IMR-90 (cell line): Measurements from ENCODE around the gene PANK3. TPM values are rescaled to one million over a fixed set of nuclear protein-coding genes. Genes with fewer than 3 reads are reported as not detected.

ENCODE experiments used
- ATAC-seq: fragments of 200-7000 bp; cut with Tn5 transposase; 2 replicates; pipeline ENCODE4 v1.9.1; 2020; ENCODE audit warnings: low read depth, mild to moderate bottlenecking, moderate library complexity
- BruUV-seq: library from RNA; stranded (reverse); fragments of 400-500 nt; replicated peaks from 2 replicates; lab custom pipeline; 2021; lab: Mats Ljungman, UMichigan
- CTCF ChIA-PET: fragments of 300-600 bp; formaldehyde crosslinking; extraction: SDS; loops from one replicate; lab custom pipeline; 2021; ENCODE audit warnings: antibody characterized with exemption; lab: Yijun Ruan, JAX
- POLR2A ChIA-PET: fragments of 300-600 bp; sonication (Branson Sonifier 250); formaldehyde crosslinking; loops from one replicate; lab custom pipeline; 2022; ENCODE audit warnings: antibody characterized with exemption; ENCODE audit not compliant: unreplicated experiment; lab: Charles Lee
- DNase-seq: peaks from one replicate; pipeline ENCODE4 v3.0.0; 2013
- H2AFZ ChIP-seq: replicated peaks from 2 replicates; pipeline ENCODE3; 2013; ENCODE audit warnings: low read length, mild to moderate bottlenecking; ENCODE audit not compliant: poor library complexity
- H2AK5ac ChIP-seq: 2 replicates; pipeline ENCODE4 v1.6.1; 2013; ENCODE audit warnings: low read depth, low read length, inconsistent platforms
- H2AK9ac ChIP-seq: replicated peaks from 2 replicates; pipeline ENCODE3; 2013; ENCODE audit warnings: mild to moderate bottlenecking, low read depth, low read length, moderate library complexity; ENCODE audit not compliant: poor library complexity
- H2BK120ac ChIP-seq: 2 replicates; pipeline ENCODE4 v1.6.1; 2013; ENCODE audit warnings: low read depth, low read length, inconsistent platforms
- H2BK15ac ChIP-seq: 3 replicates; pipeline ENCODE4 v1.6.1; 2013; ENCODE audit warnings: low read depth, low read length, inconsistent platforms
- H2BK20ac ChIP-seq: 2 replicates; pipeline ENCODE4 v1.6.1; 2013; ENCODE audit warnings: low read depth, mild to moderate bottlenecking, inconsistent platforms, low read length, moderate library complexity
- H2BK5ac ChIP-seq: 2 replicates; pipeline ENCODE4 v1.6.1; 2013; ENCODE audit warnings: mild to moderate bottlenecking, low read depth, low read length, inconsistent platforms; ENCODE audit not compliant: poor library complexity, severe bottlenecking
- H3K14ac ChIP-seq: replicated peaks from 2 replicates; pipeline ENCODE4 v1.6.1; 2013; ENCODE audit warnings: low read depth, low read length, inconsistent platforms
- H3K18ac ChIP-seq: 2 replicates; pipeline ENCODE4 v1.6.1; 2013; ENCODE audit warnings: low read depth, low read length, control low read depth
- H3K23ac ChIP-seq: 2 replicates; pipeline ENCODE4 v1.6.1; 2013; ENCODE audit warnings: low read depth, low read length, inconsistent platforms
- H3K27ac ChIP-seq: 2 replicates; pipeline ENCODE4 v1.5.1; 2013; ENCODE audit warnings: mild to moderate bottlenecking, control low read depth, low read length; ENCODE audit not compliant: insufficient read depth
- H3K27me3 ChIP-seq: 2 replicates; pipeline ENCODE4 v1.6.1; 2013; ENCODE audit warnings: low read length; ENCODE audit not compliant: control insufficient read depth, insufficient read depth
- H3K36me3 ChIP-seq: 2 replicates; pipeline ENCODE4 v1.6.1; 2013; ENCODE audit warnings: low read length, mixed read lengths; ENCODE audit not compliant: control insufficient read depth, insufficient read depth
- H3K4ac ChIP-seq: 2 replicates; pipeline ENCODE4 v1.6.1; 2013; ENCODE audit warnings: low read depth, low read length, inconsistent platforms
- H3K4me1 ChIP-seq: 2 replicates; pipeline ENCODE4 v1.6.1; 2013; ENCODE audit warnings: low read length, mixed read lengths; ENCODE audit not compliant: control insufficient read depth, insufficient read depth
- H3K4me2 ChIP-seq: 2 replicates; pipeline ENCODE4 v1.6.1; 2013; ENCODE audit warnings: low read depth, mild to moderate bottlenecking, control low read depth, low read length, moderate library complexity
- H3K4me3 ChIP-seq: 2 replicates; pipeline ENCODE4 v1.5.1; 2013; ENCODE audit warnings: low read depth, mild to moderate bottlenecking, control low read depth, low read length, moderate library complexity; ENCODE audit not compliant: insufficient read depth
- H3K56ac ChIP-seq: 2 replicates; pipeline ENCODE4 v1.6.1; 2013; ENCODE audit warnings: low read length, inconsistent platforms; ENCODE audit not compliant: insufficient read depth; ENCODE audit errors: extremely low read depth
- H3K79me1 ChIP-seq, 2 experiments: 2 replicates each; pipeline ENCODE4 v1.6.1; 2013; ENCODE audit warnings: low read length in 2 of 2, inconsistent platforms in 1 of 2, low read depth in 1 of 2
- H3K9ac ChIP-seq: 2 replicates; pipeline ENCODE4 v1.6.1; 2013; ENCODE audit warnings: low read depth, low read length, control low read depth
- H3K9me1 ChIP-seq: 2 replicates; pipeline ENCODE4 v1.6.1; 2013; ENCODE audit warnings: low read length, inconsistent platforms; ENCODE audit not compliant: insufficient read depth
- H3K9me3 ChIP-seq: 2 replicates; pipeline ENCODE4 v1.6.1; 2013; ENCODE audit warnings: low read length; ENCODE audit not compliant: control insufficient read depth, insufficient read depth
- H4K20me1 ChIP-seq: 2 replicates; pipeline ENCODE4 v1.6.1; 2013; ENCODE audit warnings: low read length, inconsistent platforms; ENCODE audit not compliant: insufficient read depth
- H4K5ac ChIP-seq: 2 replicates; pipeline ENCODE4 v1.6.1; 2013; ENCODE audit warnings: mild to moderate bottlenecking, low read depth, low read length, control low read depth
- H4K8ac ChIP-seq, 2 experiments: 2 replicates each; pipeline ENCODE4 v1.6.1; 2013; ENCODE audit warnings: low read depth in 2 of 2, low read length in 2 of 2, control low read depth in 1 of 2, inconsistent platforms in 1 of 2
- H4K91ac ChIP-seq: 2 replicates; pipeline ENCODE4 v1.6.1; 2013; ENCODE audit warnings: low read depth, low read length, inconsistent platforms; ENCODE audit not compliant: insufficient read depth
- CEBPB ChIP-seq: IDR thresholded peaks from 2 replicates; pipeline ENCODE4 v1.6.1; 2012; ENCODE audit warnings: low read depth, low read length, improper control_type of control experiment
- CHD1 ChIP-seq: IDR thresholded peaks from 2 replicates; pipeline ENCODE4 v1.6.1; 2012; ENCODE audit warnings: low read depth, low read length, improper control_type of control experiment
- FOS ChIP-seq: fragments of 150-350 bp; IDR thresholded peaks from 2 replicates; pipeline ENCODE4 v1.6.1; 2016; ENCODE audit warnings: low read depth, low read length
- MAFK ChIP-seq: IDR thresholded peaks from 2 replicates; pipeline ENCODE4 v1.6.1; 2012; ENCODE audit warnings: low read depth, low read length, improper control_type of control experiment
- MXI1 ChIP-seq: IDR thresholded peaks from 2 replicates; pipeline ENCODE4 v1.6.1; 2012; ENCODE audit warnings: low read depth, mild to moderate bottlenecking, low read length, moderate library complexity, borderline replicate concordance
- RCOR1 ChIP-seq: IDR thresholded peaks from 2 replicates; pipeline ENCODE4 v1.6.1; 2012; ENCODE audit warnings: mild to moderate bottlenecking, low read length, improper control_type of control experiment; ENCODE audit not compliant: insufficient replicate concordance
- WGBS, 2 experiments: methylation state at CpG; one replicate each; pipeline versions ENCODE4 v1.1.5 to v1.1.7; 2013; ENCODE audit warnings: missing lambda C conversion rate in 2 of 2; ENCODE audit not compliant: insufficient read length in 1 of 2; ENCODE audit errors: extremely low coverage in 2 of 2; 5-methylcytosine and 5-hydroxymethylcytosine counted together
- dilution Hi-C: fragments of 300-500 bp; cut with HindIII; formaldehyde crosslinking; loops from one replicate; pipeline ENCODE4 v1.14.3; 2018; ENCODE audit warnings: low sequenced_read_pairs; ENCODE audit not compliant: unreplicated experiment
- in situ Hi-C: fragments of 300-500 bp; cut with MboI; formaldehyde crosslinking; loops from 3 replicates; pipeline ENCODE4 v1.14.3; 2019; ENCODE audit warnings: low sequenced_read_pairs, inconsistent platforms, mixed read lengths
- intact Hi-C: fragments of 100-400 bp; cut with micrococcal nuclease; formaldehyde crosslinking; loops from 2 replicates; pipeline ENCODE4 v1.10.0; 2022
- polyA plus RNA-seq, 3 experiments: library from polyadenylated mRNA; depleted of rRNA; stranded (reverse); fragments of >200 nt; gene quantifications; 2 replicates each; pipeline ENCODE4 v1.2.3, GENCODE V29; 2012; ENCODE audit warnings: low replicate concordance in 1 of 3
- total RNA-seq: library from RNA; depleted of rRNA; stranded (reverse); fragments of >200 nt; gene quantifications from 2 replicates; pipeline ENCODE4 v1.2.3, GENCODE V29; 2012
- TF ChIP-seq, protein P1 (sequence below): fragments of 150-350 bp; IDR thresholded peaks from 2 replicates; pipeline ENCODE4 v1.6.1; 2017; ENCODE audit warnings: mild to moderate bottlenecking, antibody characterized with exemption, low read length, low read depth
- TF ChIP-seq, protein P2 (sequence below): fragments of 150-350 bp; IDR thresholded peaks from 2 replicates; pipeline ENCODE4 v1.6.1; 2016; ENCODE audit warnings: low read depth, mild to moderate bottlenecking, low read length, moderate library complexity, borderline replicate concordance

The PANK3 gene
- total and polyA plus RNA-seq, 2 of the 4 experiments (the other 2 are of a cell fraction): 6.9 to 21.0 TPM

DNA sequence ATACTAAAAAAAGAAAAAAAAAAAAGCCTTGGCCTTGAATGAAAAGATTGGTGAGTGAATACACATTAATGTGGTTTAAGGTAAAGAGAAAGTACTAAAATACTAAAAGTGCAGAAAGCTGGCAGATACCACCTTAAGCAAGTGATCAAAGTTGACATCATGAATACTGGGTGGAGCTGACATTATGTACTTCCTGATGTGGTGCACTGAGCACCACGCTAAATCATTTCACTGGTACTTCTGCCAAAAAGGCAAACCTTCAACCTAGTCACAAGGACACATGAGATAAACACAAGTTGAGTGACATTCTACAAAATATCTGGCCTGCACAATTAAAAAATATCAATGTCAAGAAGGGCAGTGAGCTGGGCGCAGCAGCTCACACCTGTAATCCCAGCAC lies 33.8 kb upstream of the PANK3 start:
- Histone ChIP-seq H2BK5ac (no peak overlapping the region), H2BK15ac (no peak overlapping the region), H2AK5ac (no peak overlapping the region), H3K23ac (no peak overlapping the region), H3K9me1 (no peaks in the 10 kb centered on the region), H4K20me1 (no peaks in the 10 kb centered on the region), H4K91ac (no peak overlapping the region), H2BK120ac (no peak overlapping the region), H3K36me3 (no peaks in the 10 kb centered on the region), H2BK20ac (no peak overlapping the region), H3K56ac (no peak overlapping the region), H3K4me1 (no peaks in the 10 kb centered on the region), H3K79me1 (no peaks in the 10 kb centered on the region), H4K5ac (no peak overlapping the region), H3K18ac (no peak overlapping the region), H3K4ac (no peak overlapping the region), H2AK9ac (no peak overlapping the region), H2AFZ (no peak overlapping the region), H3K9me3 (no peaks in the 10 kb centered on the region), H3K14ac (no peak overlapping the region), H3K4me3 (no peak overlapping the region), H3K27ac (no peak overlapping the region), H3K4me2 (no peak overlapping the region), H3K27me3 (no peaks in the 10 kb centered on the region; the same call in none of the 2 replicates), H3K9ac (no peak overlapping the region), H4K8ac (no peak overlapping the region)
- no peak for ATAC-seq
- ChIA-PET POLR2A (no interaction called here), CTCF (no interaction called here)
- BruUV-seq: no TSS peak
- dilution Hi-C loops (no loop called here), intact Hi-C loops (no loop called here), in situ Hi-C loops (no loop called here)
- WGBS, 2 experiments: no CpG with 5 or more reads among the region's 2 CpGs
- DNase-seq: no peak
- TF ChIP-seq MAFK: no peak
- TF ChIP-seq, protein P1, sequence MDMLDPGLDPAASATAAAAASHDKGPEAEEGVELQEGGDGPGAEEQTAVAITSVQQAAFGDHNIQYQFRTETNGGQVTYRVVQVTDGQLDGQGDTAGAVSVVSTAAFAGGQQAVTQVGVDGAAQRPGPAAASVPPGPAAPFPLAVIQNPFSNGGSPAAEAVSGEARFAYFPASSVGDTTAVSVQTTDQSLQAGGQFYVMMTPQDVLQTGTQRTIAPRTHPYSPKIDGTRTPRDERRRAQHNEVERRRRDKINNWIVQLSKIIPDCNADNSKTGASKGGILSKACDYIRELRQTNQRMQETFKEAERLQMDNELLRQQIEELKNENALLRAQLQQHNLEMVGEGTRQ: no peak
- TF ChIP-seq RCOR1: no peak
- TF ChIP-seq MXI1: no peak
- TF ChIP-seq CHD1: no peak
- TF ChIP-seq, protein P2, sequence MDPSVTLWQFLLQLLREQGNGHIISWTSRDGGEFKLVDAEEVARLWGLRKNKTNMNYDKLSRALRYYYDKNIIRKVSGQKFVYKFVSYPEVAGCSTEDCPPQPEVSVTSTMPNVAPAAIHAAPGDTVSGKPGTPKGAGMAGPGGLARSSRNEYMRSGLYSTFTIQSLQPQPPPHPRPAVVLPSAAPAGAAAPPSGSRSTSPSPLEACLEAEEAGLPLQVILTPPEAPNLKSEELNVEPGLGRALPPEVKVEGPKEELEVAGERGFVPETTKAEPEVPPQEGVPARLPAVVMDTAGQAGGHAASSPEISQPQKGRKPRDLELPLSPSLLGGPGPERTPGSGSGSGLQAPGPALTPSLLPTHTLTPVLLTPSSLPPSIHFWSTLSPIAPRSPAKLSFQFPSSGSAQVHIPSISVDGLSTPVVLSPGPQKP: no peak
- no peak for TF ChIP-seq CEBPB
- no peak for TF ChIP-seq FOS
